Endodermal cell (in vitro differentiated cells): ENCODE data around the gene KIZ. TPM values are rescaled to one million over a fixed set of nuclear protein-coding genes. Genes with fewer than 3 reads are reported as not detected.
A peak's percentile ranks its signal among the peaks of the same experiment; 100 is the strongest.

Source experiments
- DNase-seq: peaks from one replicate; pipeline ENCODE4 v3.0.0-alpha.2; 2017
- H3K27ac ChIP-seq: 2 replicates; pipeline ENCODE4 v1.5.1; 2013; ENCODE audit warnings: mild to moderate bottlenecking, low read depth, low read length, moderate library complexity
- H3K27me3 ChIP-seq: 2 replicates; pipeline ENCODE4 v1.6.1; 2013; ENCODE audit warnings: mild to moderate bottlenecking, low read length, moderate library complexity; ENCODE audit not compliant: insufficient read depth, control insufficient read depth, poor library complexity, severe bottlenecking
- H3K36me3 ChIP-seq: 2 replicates; pipeline ENCODE4 v1.7.0; 2013; ENCODE audit warnings: mild to moderate bottlenecking, low read length, moderate library complexity; ENCODE audit not compliant: control insufficient read depth, insufficient read depth
- H3K4me1 ChIP-seq: one replicate; pipeline ENCODE4 v1.7.0; 2013; ENCODE audit warnings: low read length; ENCODE audit not compliant: control insufficient read depth, insufficient read depth
- H3K4me3 ChIP-seq: 2 replicates; pipeline ENCODE4 v1.5.1; 2013; ENCODE audit warnings: mild to moderate bottlenecking, low read length, moderate library complexity
- H3K9ac ChIP-seq: 2 replicates; pipeline ENCODE4 v1.6.1; 2013; ENCODE audit warnings: mild to moderate bottlenecking, low read length, moderate library complexity; ENCODE audit not compliant: poor library complexity, severe bottlenecking; ENCODE audit errors: extremely low read depth
- H3K9me3 ChIP-seq: 2 replicates; pipeline ENCODE4 v1.6.1; 2013; ENCODE audit warnings: mild to moderate bottlenecking, low read length, moderate library complexity; ENCODE audit not compliant: control insufficient read depth
- H3K27ac Mint-ChIP-seq: 2 replicates; pipeline ENCODE4 v1.8.0; 2020; ENCODE audit warnings: mixed read lengths
- H3K27me3 Mint-ChIP-seq: 2 replicates; pipeline ENCODE4 v1.8.0; 2021; ENCODE audit warnings: mild to moderate bottlenecking, mixed read lengths; ENCODE audit not compliant: insufficient read depth
- H3K36me3 Mint-ChIP-seq: 2 replicates; pipeline ENCODE4 v1.8.0; 2020; ENCODE audit warnings: low read depth, mixed read lengths
- H3K4me1 Mint-ChIP-seq: 2 replicates; pipeline ENCODE4 v1.8.0; 2020; ENCODE audit warnings: mixed read lengths
- H3K4me3 Mint-ChIP-seq: 2 replicates; pipeline ENCODE4 v1.8.0; 2020; ENCODE audit warnings: mild to moderate bottlenecking, moderate library complexity, mixed read lengths
- H3K9me3 Mint-ChIP-seq: 2 replicates; pipeline ENCODE4 v1.8.0; 2020; ENCODE audit warnings: mild to moderate bottlenecking, mixed read lengths
- CTCF ChIP-seq: fragments of 200-600 bp; sonication (generic); conservative IDR thresholded peaks from 2 replicates; pipeline ENCODE4 v1.5.0; 2021; ENCODE audit warnings: antibody characterized with exemption, mild to moderate bottlenecking
- WGBS, 2 experiments: methylation state at CpG; one replicate each; pipeline versions ENCODE4 v1.1.5 to v1.1.7; 2013; ENCODE audit warnings: missing lambda C conversion rate in 2 of 2, mixed read lengths in 1 of 2; ENCODE audit not compliant: insufficient coverage in 1 of 2, insufficient read length in 1 of 2; 5-methylcytosine and 5-hydroxymethylcytosine counted together
- total RNA-seq, 2 donors: library from RNA; stranded (reverse); fragmentation: NEBNext Ultra II Directional in 1 of 2; extraction: Animal tissue kit (Norgen Biotek cat#: 25700) in 1 of 2; gene quantifications; 2 replicates in 1 of 2; 3 replicates in 1 of 2; pipeline ENCODE4 v1.2.1, GENCODE V29; 2021

KIZ gene
- total RNA-seq, 2 donors from 2014 or later: 50.3 to 50.8 TPM

GRCh38 chr20:21234806-21235483 is 109.1 kb downstream of the KIZ start:
- no peak for TF ChIP-seq CTCF
- H3K9me3 ChIP-seq: no peaks in the 10 kb centered on the region
- H3K36me3 Mint-ChIP-seq: peaks cover 29% of the 10 kb centered on the region
- H3K4me3 Mint-ChIP-seq: no peak overlapping the region
- no peak for DNase-seq
- 68 to 86% methylated on average over 2 to 11 of the region's 11 CpGs for WGBS, 2 experiments
- H3K27me3 ChIP-seq: no peaks in the 10 kb centered on the region
- H3K36me3 ChIP-seq: peaks cover 9% of the 10 kb centered on the region
- no peak overlapping the region for H3K4me3 ChIP-seq
- H3K27ac Mint-ChIP-seq: no peak overlapping the region
- no peaks in the 10 kb centered on the region for H3K4me1 ChIP-seq
- H3K9ac ChIP-seq: no peak overlapping the region
- no peaks in the 10 kb centered on the region for H3K27me3 Mint-ChIP-seq
- H3K9me3 Mint-ChIP-seq: no peaks in the 10 kb centered on the region
- H3K4me1 Mint-ChIP-seq: peaks cover 42% of the 10 kb centered on the region
- H3K27ac ChIP-seq: no peak overlapping the region

DNA sequence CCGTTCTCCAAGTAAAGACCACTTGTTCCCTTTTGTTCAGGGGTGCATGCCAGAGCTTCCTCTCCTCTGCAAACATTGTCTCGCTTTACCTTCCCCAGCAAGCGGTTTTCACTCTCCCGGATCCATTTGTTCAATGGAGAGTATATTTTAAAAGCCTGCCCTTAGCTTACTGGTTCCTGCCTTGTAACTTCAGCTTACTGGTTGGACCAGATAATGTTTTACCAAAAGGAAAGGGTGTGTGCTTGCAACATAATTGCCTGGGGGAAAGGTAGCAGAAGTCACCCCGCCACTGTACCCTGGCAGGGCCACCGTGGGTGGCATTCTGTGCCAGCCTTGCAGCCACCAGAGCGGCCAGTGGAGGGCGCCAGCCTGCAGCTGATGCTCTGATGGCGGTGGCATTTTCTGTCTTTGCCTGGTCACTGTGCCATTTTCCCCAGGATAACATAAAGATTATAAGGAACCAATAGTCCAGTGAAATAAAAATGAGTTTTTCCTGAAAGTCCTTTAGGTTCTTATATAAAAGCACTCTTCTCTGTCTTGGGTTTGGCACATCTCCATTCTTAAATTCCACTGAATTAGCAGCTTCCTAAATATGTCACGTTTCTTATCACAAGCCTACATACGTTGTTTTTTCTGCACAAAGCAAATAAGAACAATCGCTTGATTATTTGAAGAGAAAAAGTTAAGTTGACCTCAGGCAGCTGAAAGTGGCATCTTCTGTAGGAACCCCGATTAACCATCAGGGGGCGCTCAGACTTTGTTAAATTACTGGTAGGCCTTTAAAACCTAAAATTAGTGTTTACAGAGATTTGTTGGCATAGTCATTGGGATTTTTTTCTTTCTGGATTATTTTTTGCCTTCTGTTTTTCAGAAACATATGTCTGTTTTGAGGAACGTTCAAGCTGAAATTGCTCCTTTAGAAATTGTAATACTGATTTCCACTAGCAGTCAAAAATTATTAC is 109.9 kb downstream of the KIZ start:
- Mint-ChIP-seq H3K4me3 (no peak overlapping the region), H3K36me3 (peaks cover 21% of the 10 kb centered on the region), H3K27ac (no peak overlapping the region), H3K27me3 (no peaks in the 10 kb centered on the region), H3K4me1 (peaks cover 42% of the 10 kb centered on the region), H3K9me3 (no peaks in the 10 kb centered on the region)
- no peaks in the 10 kb centered on the region for H3K27me3 ChIP-seq
- WGBS, 2 experiments: 25% methylated on average over 15 of the region's 15 CpGs; no CpG with 5 or more reads in 1 of the 2 experiments
- no peak overlapping the region for H3K9ac ChIP-seq
- H3K9me3 ChIP-seq: no peaks in the 10 kb centered on the region
- no peaks in the 10 kb centered on the region for H3K4me1 ChIP-seq
- H3K36me3 ChIP-seq: peaks cover under 1% of the 10 kb centered on the region
- TF ChIP-seq CTCF: peak; percentile 92
- H3K27ac ChIP-seq: no peak overlapping the region
- H3K4me3 ChIP-seq: no peak overlapping the region
- peak; percentile 86 for DNase-seq

DNA sequence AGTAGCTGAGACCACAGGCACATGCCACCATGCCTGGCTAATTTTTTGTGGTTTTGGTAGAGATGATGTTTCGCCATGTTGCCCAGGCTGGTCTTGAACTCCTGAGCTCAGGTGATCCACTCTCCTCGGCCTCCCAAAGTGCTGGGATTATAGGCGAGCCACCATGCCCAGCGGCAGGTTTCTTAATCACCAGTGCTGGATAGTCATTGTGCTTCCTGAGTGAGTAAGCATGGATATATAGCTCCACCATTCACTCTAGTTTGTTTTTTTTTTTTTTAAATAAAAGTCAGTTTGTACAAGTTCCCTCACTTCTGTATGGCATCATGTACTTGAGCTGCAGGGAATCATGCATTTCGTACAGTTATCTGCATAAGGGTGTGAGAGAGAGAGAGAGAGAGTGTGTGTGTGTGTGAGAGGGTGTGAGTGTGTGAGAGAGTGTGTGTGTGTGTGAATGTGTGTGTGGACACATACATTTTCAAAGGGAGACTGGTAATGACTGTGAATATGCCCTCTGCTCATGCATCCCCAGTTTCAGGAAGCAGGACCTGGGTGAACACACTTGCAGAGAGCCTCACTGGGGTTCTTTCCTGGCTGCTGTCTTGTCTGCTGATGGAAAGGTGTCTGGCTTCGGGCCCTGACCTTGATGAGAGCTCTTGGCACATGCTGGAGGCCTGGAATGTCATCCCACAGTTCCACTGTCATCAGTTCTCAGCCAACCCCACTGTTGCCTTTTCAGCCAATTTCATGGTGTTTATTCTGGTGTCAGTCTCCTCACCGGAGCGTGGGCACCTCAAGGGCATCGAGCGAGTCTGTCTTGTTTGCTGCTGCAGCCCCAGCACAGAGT is 112.3 kb downstream of the KIZ start:
- Histone ChIP-seq H3K4me1 (no peaks in the 10 kb centered on the region), H3K9me3 (no peaks in the 10 kb centered on the region), H3K36me3 (no peaks in the 10 kb centered on the region), H3K27ac (no peak overlapping the region), H3K9ac (no peak overlapping the region), H3K4me3 (no peak overlapping the region), H3K27me3 (no peaks in the 10 kb centered on the region)
- TF ChIP-seq CTCF: no peak
- WGBS, 2 experiments: 80 to 87% methylated on average over 2 to 10 of the region's 10 CpGs
- peaks cover 15% of the 10 kb centered on the region for H3K36me3 Mint-ChIP-seq
- H3K27me3 Mint-ChIP-seq: no peaks in the 10 kb centered on the region
- H3K4me3 Mint-ChIP-seq: no peak overlapping the region
- H3K9me3 Mint-ChIP-seq: no peaks in the 10 kb centered on the region
- H3K4me1 Mint-ChIP-seq: peaks cover 21% of the 10 kb centered on the region
- DNase-seq: no peak
- H3K27ac Mint-ChIP-seq: no peak overlapping the region
